GM12878 (cell line): Measurements from ENCODE around the gene TMCO6. TPM values are rescaled to one million over a fixed set of nuclear protein-coding genes. Genes with fewer than 3 reads are reported as not detected.

ENCODE experiments used
- CBX3 ChIP-seq: fragments of 200-600 bp; sonication (generic); IDR thresholded peaks from 2 replicates; pipeline ENCODE4 v1.6.1; 2016; ENCODE audit warnings: low read depth, borderline replicate concordance
- E4F1 ChIP-seq: fragments of 450-650 bp; IDR thresholded peaks from 2 replicates; pipeline ENCODE4 v1.6.1; 2018; ENCODE audit warnings: borderline replicate concordance, mild to moderate bottlenecking; ENCODE audit not compliant: partially characterized antibody
- EZH2 ChIP-seq: IDR thresholded peaks from 2 replicates; pipeline ENCODE4 v1.6.1; 2012; ENCODE audit warnings: low read depth, mild to moderate bottlenecking, control low read depth, inconsistent platforms, low read length, borderline replicate concordance; ENCODE audit not compliant: control insufficient read depth
- POLR2AphosphoS2 ChIP-seq: IDR thresholded peaks from 2 replicates; pipeline ENCODE4 v1.6.1; 2011; ENCODE audit warnings: low read depth, mild to moderate bottlenecking, low read length, improper control_type of control experiment, moderate library complexity
- POLR2AphosphoS5 ChIP-seq: IDR thresholded peaks from 2 replicates; pipeline ENCODE4 v1.6.1; 2011; ENCODE audit warnings: mild to moderate bottlenecking, low read length, inconsistent platforms
- TARDBP ChIP-seq: IDR thresholded peaks from 2 replicates; pipeline ENCODE4 v1.6.1; 2016; ENCODE audit warnings: borderline replicate concordance
- ZNF24 ChIP-seq: fragments of 450-650 bp; IDR thresholded peaks from 2 replicates; pipeline ENCODE4 v1.6.1; 2017; ENCODE audit warnings: antibody characterized with exemption, mild to moderate bottlenecking
- ZNF592 ChIP-seq: fragments of 450-650 bp; IDR thresholded peaks from 2 replicates; pipeline ENCODE4 v1.6.1; 2017; ENCODE audit warnings: mild to moderate bottlenecking, moderate library complexity
- polyA plus RNA-seq, 11 experiments: library from polyadenylated mRNA; depleted of rRNA in 4 of 11; unstranded in 6 of 11; stranded (reverse) in 5 of 11; fragments of >200 nt; fragmentation: Nextera tagmentation in 4 of 11; fragmentation: Illumina TruSeq in 1 of 11; extraction: Ambion mirVana in 4 of 11; extraction: Trizol in 1 of 11; gene quantifications; 1 replicate in 1 of 11; 2 replicates in 10 of 11; pipeline versions ENCODE4 v1.2.1 to v1.2.3, GENCODE V29; 2011 to 2016; ENCODE audit warnings: inconsistent platforms in 2 of 11, missing spikeins in 2 of 11, low read depth in 1 of 11
- total RNA-seq, 4 experiments: library from RNA; depleted of rRNA in 3 of 4; stranded (reverse); fragments of >200 nt in 3 of 4; fragmentation: Illumina TruSeq in 1 of 4; extraction: Trizol in 1 of 4; gene quantifications; 2 replicates each; pipeline versions ENCODE4 v1.2.1 to v1.2.3, GENCODE V29; 2013 to 2021
- TF ChIP-seq, protein P1 (sequence below): fragments of 450-650 bp; formaldehyde crosslinking; IDR thresholded peaks from 2 replicates; pipeline ENCODE4 v1.4.0; 2022; ENCODE audit warnings: mild to moderate bottlenecking, moderate library complexity
- TF ChIP-seq, protein P2 (sequence below): fragments of 450-650 bp; IDR thresholded peaks from 2 replicates; pipeline ENCODE4 v1.6.1; 2017; ENCODE audit warnings: mild to moderate bottlenecking, moderate library complexity

TMCO6 gene
- total and polyA plus RNA-seq, 10 of the 15 experiments (the other 5 are each of a cell fraction or from before 2014, with no cell fraction given), result 4.1 to 21.6 (median 11.7) TPM

DNA sequence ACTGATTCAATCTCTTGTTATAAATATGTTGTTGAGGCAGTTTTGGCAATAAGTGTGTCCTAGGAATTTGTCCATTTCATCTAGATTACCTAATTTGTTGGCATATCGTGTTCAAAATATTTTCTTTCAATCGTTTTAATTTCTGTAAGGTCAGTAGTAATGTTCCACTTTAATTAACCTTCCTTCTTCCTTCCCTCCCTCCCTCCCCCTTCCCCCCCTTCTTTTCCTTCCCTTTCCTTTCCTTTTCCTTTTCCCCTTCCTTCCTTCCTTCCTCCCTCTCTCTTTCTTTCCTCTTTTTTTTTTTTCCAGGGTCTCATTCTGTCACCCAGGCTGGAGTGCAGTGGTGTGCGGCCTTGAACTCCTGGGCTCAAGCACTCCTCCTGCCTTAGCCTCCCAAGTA is 33.4 kb upstream of the TMCO6 start (continued):
- TF ChIP-seq, protein P1, sequence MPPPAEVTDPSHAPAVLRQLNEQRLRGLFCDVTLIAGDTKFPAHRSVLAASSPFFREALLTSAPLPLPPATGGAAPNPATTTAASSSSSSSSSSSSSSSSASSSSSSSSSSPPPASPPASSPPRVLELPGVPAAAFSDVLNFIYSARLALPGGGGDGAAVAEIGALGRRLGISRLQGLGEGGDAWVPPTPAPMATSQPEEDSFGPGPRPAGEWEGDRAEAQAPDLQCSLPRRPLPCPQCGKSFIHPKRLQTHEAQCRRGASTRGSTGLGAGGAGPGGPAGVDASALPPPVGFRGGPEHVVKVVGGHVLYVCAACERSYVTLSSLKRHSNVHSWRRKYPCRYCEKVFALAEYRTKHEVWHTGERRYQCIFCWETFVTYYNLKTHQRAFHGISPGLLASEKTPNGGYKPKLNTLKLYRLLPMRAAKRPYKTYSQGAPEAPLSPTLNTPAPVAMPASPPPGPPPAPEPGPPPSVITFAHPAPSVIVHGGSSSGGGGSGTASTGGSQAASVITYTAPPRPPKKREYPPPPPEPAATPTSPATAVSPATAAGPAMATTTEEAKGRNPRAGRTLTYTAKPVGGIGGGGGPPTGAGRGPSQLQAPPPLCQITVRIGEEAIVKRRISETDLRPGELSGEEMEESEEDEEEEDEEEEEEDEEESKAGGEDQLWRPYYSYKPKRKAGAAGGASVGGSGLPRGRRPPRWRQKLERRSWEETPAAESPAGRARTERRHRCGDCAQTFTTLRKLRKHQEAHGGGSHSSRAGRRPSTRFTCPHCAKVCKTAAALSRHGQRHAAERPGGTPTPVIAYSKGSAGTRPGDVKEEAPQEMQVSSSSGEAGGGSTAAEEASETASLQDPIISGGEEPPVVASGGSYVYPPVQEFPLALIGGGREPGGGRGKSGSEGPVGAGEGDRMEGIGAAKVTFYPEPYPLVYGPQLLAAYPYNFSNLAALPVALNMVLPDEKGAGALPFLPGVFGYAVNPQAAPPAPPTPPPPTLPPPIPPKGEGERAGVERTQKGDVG, result no peak
- no peak for TF ChIP-seq EZH2
- no peak for TF ChIP-seq POLR2AphosphoS5
- TF ChIP-seq, protein P2, sequence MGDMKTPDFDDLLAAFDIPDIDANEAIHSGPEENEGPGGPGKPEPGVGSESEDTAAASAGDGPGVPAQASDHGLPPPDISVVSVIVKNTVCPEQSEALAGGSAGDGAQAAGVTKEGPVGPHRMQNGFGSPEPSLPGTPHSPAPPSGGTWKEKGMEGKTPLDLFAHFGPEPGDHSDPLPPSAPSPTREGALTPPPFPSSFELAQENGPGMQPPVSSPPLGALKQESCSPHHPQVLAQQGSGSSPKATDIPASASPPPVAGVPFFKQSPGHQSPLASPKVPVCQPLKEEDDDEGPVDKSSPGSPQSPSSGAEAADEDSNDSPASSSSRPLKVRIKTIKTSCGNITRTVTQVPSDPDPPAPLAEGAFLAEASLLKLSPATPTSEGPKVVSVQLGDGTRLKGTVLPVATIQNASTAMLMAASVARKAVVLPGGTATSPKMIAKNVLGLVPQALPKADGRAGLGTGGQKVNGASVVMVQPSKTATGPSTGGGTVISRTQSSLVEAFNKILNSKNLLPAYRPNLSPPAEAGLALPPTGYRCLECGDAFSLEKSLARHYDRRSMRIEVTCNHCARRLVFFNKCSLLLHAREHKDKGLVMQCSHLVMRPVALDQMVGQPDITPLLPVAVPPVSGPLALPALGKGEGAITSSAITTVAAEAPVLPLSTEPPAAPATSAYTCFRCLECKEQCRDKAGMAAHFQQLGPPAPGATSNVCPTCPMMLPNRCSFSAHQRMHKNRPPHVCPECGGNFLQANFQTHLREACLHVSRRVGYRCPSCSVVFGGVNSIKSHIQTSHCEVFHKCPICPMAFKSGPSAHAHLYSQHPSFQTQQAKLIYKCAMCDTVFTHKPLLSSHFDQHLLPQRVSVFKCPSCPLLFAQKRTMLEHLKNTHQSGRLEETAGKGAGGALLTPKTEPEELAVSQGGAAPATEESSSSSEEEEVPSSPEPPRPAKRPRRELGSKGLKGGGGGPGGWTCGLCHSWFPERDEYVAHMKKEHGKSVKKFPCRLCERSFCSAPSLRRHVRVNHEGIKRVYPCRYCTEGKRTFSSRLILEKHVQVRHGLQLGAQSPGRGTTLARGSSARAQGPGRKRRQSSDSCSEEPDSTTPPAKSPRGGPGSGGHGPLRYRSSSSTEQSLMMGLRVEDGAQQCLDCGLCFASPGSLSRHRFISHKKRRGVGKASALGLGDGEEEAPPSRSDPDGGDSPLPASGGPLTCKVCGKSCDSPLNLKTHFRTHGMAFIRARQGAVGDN, result no peak
- no peak for TF ChIP-seq CBX3
- TF ChIP-seq E4F1, result no peak
- no peak for TF ChIP-seq POLR2AphosphoS2
- no peak for TF ChIP-seq ZNF24
- TF ChIP-seq ZNF592, result no peak
- TF ChIP-seq TARDBP, result no peak
